RWPE2 (cell line): Measurements from ENCODE around the gene PADI6.
A peak's percentile ranks its signal among the peaks of the same experiment; 100 is the strongest.
"Not testable (repeated sequence)": the region's sequence is repeated elsewhere in the genome, so short reads cannot be mapped to it uniquely, and the experiment has no call there.

Source experiments
- ATAC-seq: fragments of 200-7000 bp; cut with Tn5 transposase; 3 replicates; pipeline ENCODE4 v1.9.1; 2021; ENCODE audit warnings: low read depth
- DNase-seq: peaks from one replicate; pipeline ENCODE4 v3.0.0-alpha.2; 2020; ENCODE audit warnings: low spot score
- H3K27ac ChIP-seq: fragments of 450-650 bp; 2 replicates; pipeline ENCODE4 v1.5.1; 2017; ENCODE audit warnings: mild to moderate bottlenecking; ENCODE audit not compliant: poor library complexity, severe bottlenecking
- H3K27me3 ChIP-seq: fragments of 250-450 bp; sonication (Bioruptor Pico); 2 replicates; pipeline ENCODE4 v1.5.1; 2021; ENCODE audit warnings: mild to moderate bottlenecking, moderate library complexity; ENCODE audit not compliant: insufficient read depth, poor library complexity, severe bottlenecking
- H3K36me3 ChIP-seq: fragments of 250-450 bp; sonication (Bioruptor Pico); 2 replicates; pipeline ENCODE4 v1.5.1; 2020; ENCODE audit warnings: low read depth, mild to moderate bottlenecking, moderate library complexity
- H3K4me1 ChIP-seq: fragments of 250-450 bp; sonication (Bioruptor Pico); 2 replicates; pipeline ENCODE4 v1.5.1; 2021; ENCODE audit warnings: mild to moderate bottlenecking, moderate library complexity; ENCODE audit not compliant: insufficient read depth, poor library complexity, severe bottlenecking
- H3K4me3 ChIP-seq: fragments of 250-450 bp; sonication (Bioruptor Pico); 2 replicates; pipeline ENCODE4 v1.5.1; 2021; ENCODE audit warnings: mild to moderate bottlenecking, moderate library complexity; ENCODE audit not compliant: severe bottlenecking
- H3K9me3 ChIP-seq: fragments of 250-450 bp; sonication (Bioruptor Pico); 2 replicates; pipeline ENCODE4 v1.5.1; 2021; ENCODE audit warnings: mild to moderate bottlenecking, moderate library complexity; ENCODE audit not compliant: severe bottlenecking
- CTCF ChIP-seq: fragments of 450-650 bp; IDR thresholded peaks from one replicate; pipeline ENCODE4 v1.5.1; 2017; ENCODE audit warnings: mild to moderate bottlenecking, moderate library complexity; ENCODE audit not compliant: poor library complexity, severe bottlenecking

PADI6 gene

GRCh38 chr1:17342014-17342441 lies 30.0 kb upstream of the PADI6 start:
- no peak overlapping the region for H3K4me3 ChIP-seq
- peaks cover 5% of the 10 kb centered on the region for H3K4me1 ChIP-seq
- H3K27ac ChIP-seq: no peak overlapping the region
- no peaks in the 10 kb centered on the region for H3K36me3 ChIP-seq
- DNase-seq (no peak), ATAC-seq (no peak)
- H3K9me3 ChIP-seq: peaks cover 2% of the 10 kb centered on the region
- TF ChIP-seq CTCF: no peak
- H3K27me3 ChIP-seq: no peaks in the 10 kb centered on the region

GRCh38 chr1:17345506-17345905 lies 26.5 kb upstream of the PADI6 start:
- DNase-seq, ATAC-seq: not testable (repeated sequence)

GRCh38 chr1:17346046-17346789 lies 25.8 kb upstream of the PADI6 start:
- H3K36me3 ChIP-seq: no peaks in the 10 kb centered on the region
- H3K27ac ChIP-seq: no peak overlapping the region
- TF ChIP-seq CTCF: no peak
- H3K4me1 ChIP-seq: peaks cover 13% of the 10 kb centered on the region
- H3K27me3 ChIP-seq: no peaks in the 10 kb centered on the region
- no peak overlapping the region for H3K4me3 ChIP-seq
- peaks cover 2% of the 10 kb centered on the region for H3K9me3 ChIP-seq
- ATAC-seq: no peak
- DNase-seq: no peak

More at GRCh38 chr1:17345506-17345905, 26.5 kb upstream of the PADI6 start:
- not testable (repeated sequence) for H3K36me3 ChIP-seq, H3K27me3 ChIP-seq, H3K9me3 ChIP-seq, H3K4me3 ChIP-seq, H3K27ac ChIP-seq
- peaks cover 13% of the 10 kb centered on the region for H3K4me1 ChIP-seq

- Histone ChIP-seq H3K4me3 (no peak overlapping the region), H3K36me3 (no peaks in the 10 kb centered on the region), H3K4me1 (peaks cover 13% of the 10 kb centered on the region), H3K27me3 (no peaks in the 10 kb centered on the region), H3K27ac (peak overlapping the region; percentile 73), H3K9me3 (peaks cover 2% of the 10 kb centered on the region)
- ATAC-seq (peak; percentile 90), DNase-seq (no peak)
- no peak for TF ChIP-seq CTCF
These were observed 24.0 kb upstream of the PADI6 start for GRCh38 chr1:17347769-17348592.

GRCh38 chr1:17348593-17349234 lies 23.3 kb upstream of the PADI6 start:
- TF ChIP-seq CTCF: no peak
- DNase-seq (no peak), ATAC-seq (no peak; the same call in 1 of the 3 replicates)
- Histone ChIP-seq H3K9me3 (peaks cover 2% of the 10 kb centered on the region), H3K36me3 (no peaks in the 10 kb centered on the region), H3K27me3 (no peaks in the 10 kb centered on the region), H3K27ac (peak overlapping the region; percentile 73), H3K4me3 (no peak overlapping the region), H3K4me1 (peaks cover 13% of the 10 kb centered on the region)
